ENCODE measurements around the gene TADA2B.

GRCh38 chr4:7009564-7009963 lies 33.6 kb upstream of the TADA2B start:
- TF ChIP-seq YY1 (IDR thresholded peaks at IDR 0.05) (no peak), CTCF (IDR thresholded peaks at IDR 0.05; ENCODE audit: low read depth, low read length, missing input control) (no peak), JUND (IDR thresholded peaks at IDR 0.05) (no peak), ATF3 (IDR thresholded peaks at IDR 0.05) (no peak), TAF1 (conservative IDR thresholded peaks at IDR 0.05) (no peak), GABPA (IDR thresholded peaks at IDR 0.05 in 1 of 2, conservative IDR thresholded peaks at IDR 0.05 in 1 of 2) (no peak), FOXA1 (IDR thresholded peaks at IDR 0.05) (no peak), RXRA (IDR thresholded peaks at IDR 0.05) (no peak)
- TF ChIP-seq, protein P1, sequence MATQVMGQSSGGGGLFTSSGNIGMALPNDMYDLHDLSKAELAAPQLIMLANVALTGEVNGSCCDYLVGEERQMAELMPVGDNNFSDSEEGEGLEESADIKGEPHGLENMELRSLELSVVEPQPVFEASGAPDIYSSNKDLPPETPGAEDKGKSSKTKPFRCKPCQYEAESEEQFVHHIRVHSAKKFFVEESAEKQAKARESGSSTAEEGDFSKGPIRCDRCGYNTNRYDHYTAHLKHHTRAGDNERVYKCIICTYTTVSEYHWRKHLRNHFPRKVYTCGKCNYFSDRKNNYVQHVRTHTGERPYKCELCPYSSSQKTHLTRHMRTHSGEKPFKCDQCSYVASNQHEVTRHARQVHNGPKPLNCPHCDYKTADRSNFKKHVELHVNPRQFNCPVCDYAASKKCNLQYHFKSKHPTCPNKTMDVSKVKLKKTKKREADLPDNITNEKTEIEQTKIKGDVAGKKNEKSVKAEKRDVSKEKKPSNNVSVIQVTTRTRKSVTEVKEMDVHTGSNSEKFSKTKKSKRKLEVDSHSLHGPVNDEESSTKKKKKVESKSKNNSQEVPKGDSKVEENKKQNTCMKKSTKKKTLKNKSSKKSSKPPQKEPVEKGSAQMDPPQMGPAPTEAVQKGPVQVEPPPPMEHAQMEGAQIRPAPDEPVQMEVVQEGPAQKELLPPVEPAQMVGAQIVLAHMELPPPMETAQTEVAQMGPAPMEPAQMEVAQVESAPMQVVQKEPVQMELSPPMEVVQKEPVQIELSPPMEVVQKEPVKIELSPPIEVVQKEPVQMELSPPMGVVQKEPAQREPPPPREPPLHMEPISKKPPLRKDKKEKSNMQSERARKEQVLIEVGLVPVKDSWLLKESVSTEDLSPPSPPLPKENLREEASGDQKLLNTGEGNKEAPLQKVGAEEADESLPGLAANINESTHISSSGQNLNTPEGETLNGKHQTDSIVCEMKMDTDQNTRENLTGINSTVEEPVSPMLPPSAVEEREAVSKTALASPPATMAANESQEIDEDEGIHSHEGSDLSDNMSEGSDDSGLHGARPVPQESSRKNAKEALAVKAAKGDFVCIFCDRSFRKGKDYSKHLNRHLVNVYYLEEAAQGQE (IDR thresholded peaks at IDR 0.05): no peak
